Measurements from ENCODE around the gene ZSWIM5.
"Not testable (repeated sequence)": the region's sequence is repeated elsewhere in the genome, so short reads cannot be mapped to it uniquely, and the experiment has no call there.

The ZSWIM5 gene

DNA sequence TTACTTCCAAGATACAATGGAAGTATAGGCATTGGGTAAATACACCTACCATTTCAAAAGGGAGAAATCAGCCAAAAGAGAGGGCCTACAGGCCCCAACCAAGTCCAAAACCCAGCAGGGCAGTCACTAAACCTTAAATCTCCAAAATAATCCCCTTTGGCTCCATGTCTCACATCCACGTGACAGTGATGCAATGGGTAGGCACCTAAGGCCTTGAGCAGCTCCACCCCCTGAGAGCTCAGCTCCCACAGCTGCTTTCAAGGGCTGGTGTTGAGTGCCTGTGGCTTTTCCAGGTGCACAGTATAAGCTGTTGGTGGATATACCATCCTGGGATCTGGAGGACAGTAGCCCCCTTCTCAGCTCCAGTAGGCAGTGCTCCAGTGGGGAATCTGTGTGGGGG lies 121.8 kb downstream of the ZSWIM5 start:
- DNase-seq (ENCODE audit: extremely low read depth, insufficient read length), result no peak
- no peak for TF ChIP-seq CTCF (IDR thresholded peaks at IDR 0.05; ENCODE audit: insufficient read depth, low read length, poor library complexity, severe bottlenecking)
- Histone ChIP-seq H3K4me3 (replicated peaks; ENCODE audit: low read depth, low read length) (no peak overlapping the region), H3K27me3 (replicated peaks; ENCODE audit: control insufficient read depth, insufficient read depth, low read length) (no peaks in the 10 kb centered on the region), H3K36me3 (ENCODE audit: control insufficient read depth, insufficient read depth, low read length) (no peaks in the 10 kb centered on the region)

- H3K36me3 ChIP-seq (ENCODE audit: control insufficient read depth, insufficient read depth, low read length), result no peaks in the 10 kb centered on the region
- no peak for TF ChIP-seq CTCF (IDR thresholded peaks at IDR 0.05; ENCODE audit: insufficient read depth, low read length, poor library complexity, severe bottlenecking)
- DNase-seq (ENCODE audit: extremely low read depth, insufficient read length), result no peak
- no peak overlapping the region for H3K4me3 ChIP-seq (replicated peaks; ENCODE audit: low read depth, low read length)
- H3K27me3 ChIP-seq (replicated peaks; ENCODE audit: control insufficient read depth, insufficient read depth, low read length), result no peaks in the 10 kb centered on the region
Observed at GRCh38 chr1:45079533-45079932, 126.9 kb downstream of the ZSWIM5 start.

- not testable (repeated sequence) for H3K36me3 ChIP-seq (ENCODE audit: control insufficient read depth, insufficient read depth, low read length); H3K4me3 ChIP-seq (replicated peaks; ENCODE audit: low read depth, low read length); DNase-seq (ENCODE audit: extremely low read depth, insufficient read length); H3K27me3 ChIP-seq (replicated peaks; ENCODE audit: control insufficient read depth, insufficient read depth, low read length)
Observed at GRCh38 chr1:45076959-45077358, 129.4 kb downstream of the ZSWIM5 start.

DNA sequence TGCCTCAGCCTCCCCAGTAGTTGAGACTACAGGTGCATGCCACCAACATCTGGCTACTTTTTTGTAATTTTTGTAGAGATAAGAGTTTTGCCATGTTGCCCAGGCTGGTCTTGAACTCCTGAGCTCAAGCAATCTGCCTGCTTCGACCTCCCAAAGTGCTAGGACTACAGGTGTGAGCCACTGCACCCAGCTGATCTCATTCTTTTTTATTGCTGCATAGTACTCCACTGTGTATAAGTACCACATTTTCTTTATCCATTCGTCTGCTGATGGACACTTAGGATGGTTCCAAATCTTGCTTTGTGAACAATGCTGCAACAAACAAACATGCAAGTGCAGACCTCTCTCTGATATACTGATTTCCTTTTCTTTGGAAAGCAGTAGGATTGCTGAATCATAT lies 134.8 kb downstream of the ZSWIM5 start:
- Histone ChIP-seq H3K36me3 (ENCODE audit: control insufficient read depth, insufficient read depth, low read length) (no peaks in the 10 kb centered on the region), H3K4me3 (replicated peaks; ENCODE audit: low read depth, low read length) (no peak overlapping the region), H3K27me3 (replicated peaks; ENCODE audit: control insufficient read depth, insufficient read depth, low read length) (no peaks in the 10 kb centered on the region)
- DNase-seq (ENCODE audit: extremely low read depth, insufficient read length), result no peak
- no peak for TF ChIP-seq CTCF (IDR thresholded peaks at IDR 0.05; ENCODE audit: insufficient read depth, low read length, poor library complexity, severe bottlenecking)

DNA sequence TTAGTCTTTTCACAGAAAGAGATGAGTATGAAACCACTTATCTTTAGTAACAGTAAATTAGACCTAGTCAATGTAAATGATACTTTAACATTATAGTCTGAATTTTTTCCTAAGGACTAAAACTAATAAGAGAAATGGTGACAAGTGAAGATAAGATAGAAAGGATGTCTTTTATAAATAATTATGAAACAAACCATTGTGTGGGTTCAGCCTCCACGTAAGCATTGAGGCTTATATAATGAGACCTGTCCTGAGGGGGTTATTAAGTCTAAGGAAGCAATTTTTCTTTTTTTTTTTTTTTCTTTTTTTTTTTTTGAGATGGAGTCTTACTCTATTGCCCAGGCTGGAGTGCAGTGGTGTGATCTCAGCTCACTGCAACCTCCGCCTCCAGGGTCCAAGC lies 138.6 kb downstream of the ZSWIM5 start:
- no peak for DNase-seq (ENCODE audit: extremely low read depth, insufficient read length)
- no peak for TF ChIP-seq CTCF (IDR thresholded peaks at IDR 0.05; ENCODE audit: insufficient read depth, low read length, poor library complexity, severe bottlenecking)
- no peak overlapping the region for H3K4me3 ChIP-seq (replicated peaks; ENCODE audit: low read depth, low read length)
- no peaks in the 10 kb centered on the region for H3K27me3 ChIP-seq (replicated peaks; ENCODE audit: control insufficient read depth, insufficient read depth, low read length)
- no peaks in the 10 kb centered on the region for H3K36me3 ChIP-seq (ENCODE audit: control insufficient read depth, insufficient read depth, low read length)

GRCh38 chr1:45065083-45065482 lies 141.3 kb downstream of the ZSWIM5 start:
- Histone ChIP-seq H3K4me3 (replicated peaks; ENCODE audit: low read depth, low read length) (no peak overlapping the region), H3K36me3 (ENCODE audit: control insufficient read depth, insufficient read depth, low read length) (no peaks in the 10 kb centered on the region), H3K27me3 (replicated peaks; ENCODE audit: control insufficient read depth, insufficient read depth, low read length) (no peaks in the 10 kb centered on the region)
- DNase-seq (ENCODE audit: extremely low read depth, insufficient read length), result no peak
- TF ChIP-seq CTCF (IDR thresholded peaks at IDR 0.05; ENCODE audit: insufficient read depth, low read length, poor library complexity, severe bottlenecking), result no peak

DNA sequence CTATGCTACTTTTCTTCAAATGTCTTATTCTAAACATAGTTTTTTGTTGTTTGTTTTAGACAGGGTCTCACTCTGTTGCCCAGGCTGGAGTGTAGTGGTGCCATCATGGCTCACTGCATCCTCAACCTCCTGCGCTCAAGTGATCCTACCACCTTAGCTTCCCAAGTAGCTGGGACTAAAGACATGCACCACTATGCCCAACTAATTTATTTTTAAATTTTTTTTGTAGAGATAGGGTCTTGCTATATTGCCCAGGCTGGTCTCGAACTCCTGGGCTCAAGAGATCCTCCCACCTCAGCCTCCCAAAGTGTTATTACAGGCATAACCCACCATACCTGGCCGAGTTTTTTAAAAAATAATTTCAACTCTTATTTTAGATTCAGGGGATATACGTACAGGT lies 143.9 kb downstream of the ZSWIM5 start:
- H3K4me3 ChIP-seq (replicated peaks; ENCODE audit: low read depth, low read length); DNase-seq (ENCODE audit: extremely low read depth, insufficient read length); H3K27me3 ChIP-seq (replicated peaks; ENCODE audit: control insufficient read depth, insufficient read depth, low read length); H3K36me3 ChIP-seq (ENCODE audit: control insufficient read depth, insufficient read depth, low read length): not testable (repeated sequence)
